CD4-positive, alpha-beta T cell (primary cell): Measurements from ENCODE around the gene SYPL2. TPM values are rescaled to one million over a fixed set of nuclear protein-coding genes. Genes with fewer than 3 reads are reported as not detected.

Experiments used
- ATAC-seq: fragments of 200-7000 bp; cut with Tn5 transposase; one replicate; pipeline ENCODE4 v1.10.0; 2022; ENCODE audit warnings: mild to moderate bottlenecking; ENCODE audit not compliant: poor library complexity
- CTCF ChIA-PET: fragments of 350-600 bp; sonication (Branson Sonifier 250); formaldehyde crosslinking; loops from one replicate; lab custom pipeline; 2021; ENCODE audit warnings: antibody characterized with exemption, inconsistent platforms; lab: Charles Lee
- POLR2A ChIA-PET: fragments of 350-600 bp; sonication (Branson Sonifier 250); formaldehyde crosslinking; loops from one replicate; lab custom pipeline; 2021; ENCODE audit warnings: antibody characterized with exemption, inconsistent platforms; lab: Charles Lee
- DNase-seq, 14 experiments: peaks; one replicate each; pipeline ENCODE4 v3.0.0-alpha.2; 2013 to 2020; ENCODE audit warnings: mixed read lengths in 2 of 14
- H3K27ac ChIP-seq, 2 donors: one replicate each; pipeline versions ENCODE4 v1.5.1 to v1.7.0; 2013; ENCODE audit warnings: low read length in 2 of 2, low read depth in 1 of 2, mild to moderate bottlenecking in 1 of 2
- H3K27me3 ChIP-seq, 2 experiments: 1 replicate in 1 of 2; 2 replicates in 1 of 2; pipeline versions ENCODE4 v1.6.1 to v1.7.0; 2013; ENCODE audit warnings: low read length in 2 of 2, control low read depth in 1 of 2, mild to moderate bottlenecking in 1 of 2, moderate library complexity in 1 of 2; ENCODE audit not compliant: insufficient read depth in 2 of 2, control insufficient read depth in 1 of 2
- H3K36me3 ChIP-seq: one replicate; pipeline ENCODE4 v1.6.1; 2013; ENCODE audit warnings: low read length, control low read depth; ENCODE audit not compliant: insufficient read depth
- H3K4me1 ChIP-seq: one replicate; pipeline ENCODE4 v1.6.1; 2013; ENCODE audit warnings: low read length, control low read depth; ENCODE audit not compliant: insufficient read depth
- H3K4me3 ChIP-seq: one replicate; pipeline ENCODE4 v1.5.1; 2013; ENCODE audit warnings: mild to moderate bottlenecking, low read length, moderate library complexity
- H3K9me3 ChIP-seq, 2 experiments: 1 replicate in 1 of 2; 2 replicates in 1 of 2; pipeline versions ENCODE4 v1.6.1 to v1.7.0; 2013; ENCODE audit warnings: low read length in 2 of 2, mild to moderate bottlenecking in 2 of 2, control low read depth in 1 of 2, moderate library complexity in 1 of 2; ENCODE audit not compliant: control insufficient read depth in 1 of 2, insufficient read depth in 1 of 2
- H3K27ac Mint-ChIP-seq: one replicate; pipeline ENCODE4 v1.8.0; 2020; ENCODE audit warnings: mixed read lengths
- H3K27me3 Mint-ChIP-seq: one replicate; pipeline ENCODE4 v1.8.0; 2021; ENCODE audit warnings: mixed read lengths
- H3K36me3 Mint-ChIP-seq: one replicate; pipeline ENCODE4 v1.8.0; 2021; ENCODE audit warnings: low read depth, mixed read lengths
- H3K4me1 Mint-ChIP-seq: one replicate; pipeline ENCODE4 v1.8.0; 2021; ENCODE audit warnings: low read depth, mixed read lengths
- H3K4me3 Mint-ChIP-seq: one replicate; pipeline ENCODE4 v1.8.0; 2020; ENCODE audit warnings: mild to moderate bottlenecking, mixed read lengths
- H3K9me3 Mint-ChIP-seq: one replicate; pipeline ENCODE4 v1.8.0; 2020; ENCODE audit warnings: mixed read lengths
- CTCF ChIP-seq: fragments of 200-600 bp; IDR thresholded peaks from one replicate; pipeline ENCODE4 v1.8.0; 2022; ENCODE audit warnings: antibody characterized with exemption, mild to moderate bottlenecking
- intact Hi-C, 2 experiments: fragments of 100-400 bp; cut with DNase I in 1 of 2; cut with micrococcal nuclease in 1 of 2; formaldehyde crosslinking; loops; one replicate each; pipeline versions ENCODE4 v1.15.1 to v1.9.0; 2023 to 2025; cut with DNase I, micrococcal nuclease
- total RNA-seq, 174 experiments: library from RNA in 2 of 174; stranded (reverse) in 2 of 174; gene quantifications; one replicate each; pipeline ENCODE4 v1.2.3 and lab custom pipeline; 2021 to 2026

The SYPL2 gene
- total RNA-seq, 2 experiments from 2014 or later = not detected

GRCh38 chr1:109482791-109483671 is 16.7 kb downstream of the SYPL2 start:
- H3K27me3 Mint-ChIP-seq = peaks cover 6% of the 10 kb centered on the region
- peak overlapping the region; percentile 87 for H3K27ac Mint-ChIP-seq
- DNase-seq (peak in 13 of 14 experiments; percentile 14 to 75 (median 37)), ATAC-seq (peak; percentile 46)
- ChIA-PET POLR2A (interaction anchor here (0.9 to 4.7 kb wide), 25 partner anchors 9 to 551 kb away, joined by 3 to 76 read pairs (median 5); partner anchors contain the start of genes AMIGO1, AMPD2, CYB561D1 and GNAI3), CTCF (interaction anchor here (1.0 to 4.3 kb wide), 4 partner anchors 10 to 65 kb away, joined by 4 to 30 read pairs (median 13); partner anchors contain the start of genes CYB561D1 and GNAI3)
- peaks cover 0 to under 1% of the 10 kb centered on the region in 2 experiments for H3K27me3 ChIP-seq
- peaks cover 25% of the 10 kb centered on the region for H3K4me1 ChIP-seq
- peaks cover 0 to 1% of the 10 kb centered on the region in 2 experiments for H3K9me3 ChIP-seq
- H3K4me1 Mint-ChIP-seq = peaks cover 43% of the 10 kb centered on the region
- peak overlapping the region; percentile 93 for H3K4me3 Mint-ChIP-seq
- peaks cover 3% of the 10 kb centered on the region for H3K36me3 ChIP-seq
- H3K9me3 Mint-ChIP-seq = no peaks in the 10 kb centered on the region
- peak; percentile 14 for TF ChIP-seq CTCF
- H3K27ac ChIP-seq = peak overlapping the region; percentile 38 to 74
- H3K36me3 Mint-ChIP-seq = peaks cover 15% of the 10 kb centered on the region
- peak overlapping the region; percentile 62 for H3K4me3 ChIP-seq
- intact Hi-C loops = loop anchor here (2.0 to 10.0 kb wide), 7 partner anchors 56 to 552 kb away; partner anchors contain the start of genes AHCYL1 (in 1 of the 2), ELAPOR1 (in 1 of the 2), PSMA5 (in 1 of the 2) and PSRC1 (in 1 of the 2)

- peak within 1 kb of the TSS; percentile 87 for H3K27ac Mint-ChIP-seq
- peaks cover 39% of the 10 kb centered on the region for H3K4me1 Mint-ChIP-seq
- peak; percentile 86 to 98 (median 92) for DNase-seq
- Histone ChIP-seq H3K4me1 (peaks cover 23% of the 10 kb centered on the region), H3K36me3 (peaks cover 10% of the 10 kb centered on the region), H3K4me3 (peak within 1 kb of the TSS; percentile 76), H3K9me3 (no peaks in the 10 kb centered on the region), H3K27ac (peak within 1 kb of the TSS; percentile 74 to 78), H3K27me3 (no peaks in the 10 kb centered on the region)
- CTCF ChIA-PET = interaction anchor here (1.0 to 4.3 kb wide), 4 partner anchors 9 to 65 kb away, joined by 4 to 30 read pairs (median 13); partner anchors contain the start of genes CYB561D1 and GNAI3
- H3K36me3 Mint-ChIP-seq = peaks cover 24% of the 10 kb centered on the region
- no peaks in the 10 kb centered on the region for H3K9me3 Mint-ChIP-seq
- peak within 1 kb of the TSS; percentile 93 for H3K4me3 Mint-ChIP-seq
- peaks cover 1% of the 10 kb centered on the region for H3K27me3 Mint-ChIP-seq
- intact Hi-C loops = loop anchor here (1.0 to 10.0 kb wide), 9 partner anchors 57 to 551 kb away; partner anchors contain the start of genes PSMA5 (in 2 of the 2), AHCYL1 (in 1 of the 2), CELSR2 (in 1 of the 2) and ELAPOR1 (in 1 of the 2)
- TF ChIP-seq CTCF = no peak
- POLR2A ChIA-PET = interaction anchor here (0.6 to 4.7 kb wide), 25 partner anchors 8 to 551 kb away, joined by 3 to 76 read pairs (median 5); partner anchors contain the start of genes AMIGO1, AMPD2, CYB561D1 and GNAI3
- ATAC-seq = peak; percentile 83
Observed at GRCh38 chr1:109483672-109484518, 17.5 kb downstream of the SYPL2 start, which contains the start of gene ATXN7L2. Gene ATXN7L2, plus strand, starts transcription at chr1:109483905. Its CDS starts 49 bp downstream, at chr1:109483954.
